ENCODE data around the gene SEMA5A. TPM values are rescaled to one million over a fixed set of nuclear protein-coding genes. Genes with fewer than 3 reads are reported as not detected.

Gene SEMA5A
- total RNA-seq, 6 experiments from 2014 or later: 54.2 to 69.7 (median 59.9) TPM

DNA sequence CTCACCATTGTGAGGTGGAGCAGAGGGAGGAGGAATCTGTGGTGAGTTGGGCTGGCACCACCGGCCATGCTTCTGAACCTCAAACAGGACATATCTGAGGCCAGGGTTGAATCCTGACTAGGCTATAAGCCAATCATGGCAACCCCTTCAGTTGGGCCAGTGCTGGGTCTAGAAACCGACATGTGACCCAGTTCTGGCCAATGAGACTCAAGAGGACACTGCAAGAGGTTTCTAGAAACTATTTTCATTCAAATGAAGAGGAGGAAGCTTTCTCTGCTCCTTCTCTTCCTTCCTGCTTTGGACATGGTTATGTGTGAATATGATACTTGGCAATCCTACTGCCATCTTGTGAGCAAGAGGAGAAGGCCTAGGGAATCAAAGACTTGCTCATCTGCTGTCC is 417.7 kb downstream of the SEMA5A start:
- H3K4me1 Mint-ChIP-seq (ENCODE audit: low read depth): peaks cover 13% of the 10 kb centered on the region
- peaks cover 2% of the 10 kb centered on the region; the same call in 1 of the 2 replicates for H3K27me3 Mint-ChIP-seq (ENCODE audit: insufficient read depth)
- H3K27ac Mint-ChIP-seq: no peak overlapping the region
- no peak for DNase-seq
- H3K4me3 Mint-ChIP-seq: no peak overlapping the region
- H3K9me3 Mint-ChIP-seq: no peaks in the 10 kb centered on the region
- H3K36me3 Mint-ChIP-seq (ENCODE audit: low read depth): peaks cover 18% of the 10 kb centered on the region
- TF ChIP-seq, protein P1, sequence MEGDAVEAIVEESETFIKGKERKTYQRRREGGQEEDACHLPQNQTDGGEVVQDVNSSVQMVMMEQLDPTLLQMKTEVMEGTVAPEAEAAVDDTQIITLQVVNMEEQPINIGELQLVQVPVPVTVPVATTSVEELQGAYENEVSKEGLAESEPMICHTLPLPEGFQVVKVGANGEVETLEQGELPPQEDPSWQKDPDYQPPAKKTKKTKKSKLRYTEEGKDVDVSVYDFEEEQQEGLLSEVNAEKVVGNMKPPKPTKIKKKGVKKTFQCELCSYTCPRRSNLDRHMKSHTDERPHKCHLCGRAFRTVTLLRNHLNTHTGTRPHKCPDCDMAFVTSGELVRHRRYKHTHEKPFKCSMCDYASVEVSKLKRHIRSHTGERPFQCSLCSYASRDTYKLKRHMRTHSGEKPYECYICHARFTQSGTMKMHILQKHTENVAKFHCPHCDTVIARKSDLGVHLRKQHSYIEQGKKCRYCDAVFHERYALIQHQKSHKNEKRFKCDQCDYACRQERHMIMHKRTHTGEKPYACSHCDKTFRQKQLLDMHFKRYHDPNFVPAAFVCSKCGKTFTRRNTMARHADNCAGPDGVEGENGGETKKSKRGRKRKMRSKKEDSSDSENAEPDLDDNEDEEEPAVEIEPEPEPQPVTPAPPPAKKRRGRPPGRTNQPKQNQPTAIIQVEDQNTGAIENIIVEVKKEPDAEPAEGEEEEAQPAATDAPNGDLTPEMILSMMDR (IDR thresholded peaks at IDR 0.05): no peak

- peaks cover 7% of the 10 kb centered on the region for H3K4me1 Mint-ChIP-seq (ENCODE audit: low read depth)
- TF ChIP-seq, protein P1 (IDR thresholded peaks at IDR 0.05): no peak
- H3K27me3 Mint-ChIP-seq (ENCODE audit: insufficient read depth): peaks cover 2% of the 10 kb centered on the region; the same call in 1 of the 2 replicates
- H3K36me3 Mint-ChIP-seq (ENCODE audit: low read depth): peaks cover 25% of the 10 kb centered on the region
- peak overlapping the region; percentile 18; the same call in 1 of the 2 replicates for H3K27ac Mint-ChIP-seq
- no peak overlapping the region for H3K4me3 Mint-ChIP-seq
- DNase-seq: no peak
- no peaks in the 10 kb centered on the region for H3K9me3 Mint-ChIP-seq
Observed at GRCh38 chr5:9126490-9126889, 419.4 kb downstream of the SEMA5A start.

DNA sequence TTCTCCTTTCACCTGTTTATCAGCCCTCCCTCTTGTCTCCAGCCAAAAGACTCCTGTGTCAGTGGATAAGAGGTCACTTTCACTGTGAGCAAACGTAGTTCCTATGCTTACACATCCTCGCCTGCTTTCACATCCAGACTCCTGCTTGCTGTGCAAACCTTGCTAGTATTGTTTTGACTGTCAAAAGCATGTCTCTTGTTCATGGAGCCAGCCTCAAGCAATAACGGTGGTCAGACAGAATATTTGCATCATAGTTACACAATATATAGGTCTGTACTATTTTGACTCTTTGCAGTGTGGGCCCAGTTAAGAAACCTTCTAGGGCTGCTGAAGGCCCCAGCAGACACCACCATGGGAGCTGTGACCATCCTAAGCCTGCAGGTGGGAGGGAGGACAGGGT is 420.0 kb downstream of the SEMA5A start:
- no peaks in the 10 kb centered on the region for H3K9me3 Mint-ChIP-seq
- no peak overlapping the region for H3K27ac Mint-ChIP-seq
- DNase-seq: no peak
- no peak overlapping the region for H3K4me3 Mint-ChIP-seq
- H3K4me1 Mint-ChIP-seq (ENCODE audit: low read depth): 0 out of 2 replicates have a peak, but pooled peaks cover under 1% of the 10 kb centered on the region
- peaks cover 2% of the 10 kb centered on the region; the same call in 1 of the 2 replicates for H3K27me3 Mint-ChIP-seq (ENCODE audit: insufficient read depth)
- TF ChIP-seq, protein P1 (IDR thresholded peaks at IDR 0.05): no peak
- peaks cover 20% of the 10 kb centered on the region for H3K36me3 Mint-ChIP-seq (ENCODE audit: low read depth)

GRCh38 chr5:9124838-9125237 is 421.0 kb downstream of the SEMA5A start:
- Mint-ChIP-seq H3K27ac (no peak overlapping the region), H3K4me3 (no peak overlapping the region; the same call in 1 of the 2 replicates), H3K9me3 (no peaks in the 10 kb centered on the region), H3K27me3 (ENCODE audit: insufficient read depth) (peaks cover 2% of the 10 kb centered on the region; the same call in 1 of the 2 replicates), H3K4me1 (ENCODE audit: low read depth) (no peaks in the 10 kb centered on the region), H3K36me3 (ENCODE audit: low read depth) (peaks cover 20% of the 10 kb centered on the region)
- no peak for DNase-seq
- TF ChIP-seq, protein P1 (IDR thresholded peaks at IDR 0.05): no peak

DNA sequence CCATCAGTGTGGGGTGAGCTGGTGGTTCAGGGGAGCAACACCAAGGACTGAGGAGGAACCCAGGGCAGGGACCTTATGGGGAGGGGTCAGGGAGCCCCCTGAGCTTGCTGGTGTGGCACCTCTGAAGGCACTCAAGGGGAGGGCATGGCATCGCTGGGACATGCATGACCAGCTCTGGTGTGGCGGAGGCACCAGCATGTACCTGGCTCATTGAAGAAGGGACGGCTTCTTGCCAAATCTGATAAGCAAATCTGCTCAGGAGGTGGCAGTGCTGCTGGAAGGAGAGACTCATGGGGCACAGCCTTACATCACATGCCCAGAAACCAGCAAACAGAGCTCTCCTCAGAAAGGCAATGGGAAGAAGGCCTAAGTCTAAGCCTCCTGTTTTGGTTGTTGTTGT is 421.8 kb downstream of the SEMA5A start:
- no peak for DNase-seq
- Mint-ChIP-seq H3K4me3 (no peak overlapping the region), H3K36me3 (ENCODE audit: low read depth) (peaks cover 20% of the 10 kb centered on the region), H3K27ac (no peak overlapping the region), H3K27me3 (ENCODE audit: insufficient read depth) (peaks cover 2% of the 10 kb centered on the region; the same call in 1 of the 2 replicates), H3K9me3 (no peaks in the 10 kb centered on the region), H3K4me1 (ENCODE audit: low read depth) (no peaks in the 10 kb centered on the region)
- TF ChIP-seq, protein P1 (IDR thresholded peaks at IDR 0.05): no peak

Data from HFFc6 (cell line).